Endothelial cell of umbilical vein (primary cell): ENCODE results near the gene PARN. TPM values are rescaled to one million over a fixed set of nuclear protein-coding genes. Genes with fewer than 3 reads are reported as not detected.

Source experiments
- BruUV-seq: library from RNA; stranded (reverse); fragments of 400-500 nt; replicated peaks from 2 replicates; lab custom pipeline; 2021; lab: Mats Ljungman, UMichigan
- CTCF ChIA-PET: fragments of 300-600, 350-600 bp; sonication (Branson Sonifier 250); formaldehyde crosslinking; loops from one replicate; lab custom pipeline; 2021; ENCODE audit warnings: antibody characterized with exemption, inconsistent platforms; lab: Charles Lee
- POLR2A ChIA-PET: fragments of 300-600, 350-600 bp; sonication (Branson Sonifier 250); formaldehyde crosslinking; loops from one replicate; lab custom pipeline; 2021; ENCODE audit warnings: antibody characterized with exemption, inconsistent platforms; lab: Charles Lee
- DNase-seq: peaks from one replicate; pipeline ENCODE4 v3.0.0-alpha.2; 2011; ENCODE audit warnings: low read depth, low spot score
- FAIRE-seq: peaks from 2 replicates; lab custom pipeline; 2011; peaks lifted over from hg19 to GRCh38; lab: Jason Lieb, UNC
- H2AFZ ChIP-seq: 2 replicates; pipeline ENCODE4 v1.6.0; 2012; ENCODE audit warnings: low read depth, low read length, control low read depth, inconsistent platforms
- H3K27ac ChIP-seq: 2 replicates; pipeline ENCODE4 v1.5.1; 2011; ENCODE audit warnings: low read depth, mild to moderate bottlenecking, control low read depth, low read length, moderate library complexity; ENCODE audit not compliant: insufficient read depth
- H3K27me3 ChIP-seq, 2 experiments: 2 replicates each; pipeline versions ENCODE4 v1.6.0 to v1.6.1; 2011; ENCODE audit warnings: low read length in 2 of 2, mixed read lengths in 1 of 2; ENCODE audit not compliant: control insufficient read depth in 2 of 2, insufficient read depth in 2 of 2
- H3K36me3 ChIP-seq, 2 experiments: 2 replicates in 1 of 2; 3 replicates in 1 of 2; pipeline ENCODE4 v1.5.1; 2011; ENCODE audit warnings: low read length in 2 of 2, mild to moderate bottlenecking in 1 of 2, moderate library complexity in 1 of 2; ENCODE audit not compliant: control insufficient read depth in 2 of 2, insufficient read depth in 2 of 2; ENCODE audit errors: extremely low read depth in 1 of 2
- H3K4me1 ChIP-seq: 3 replicates; pipeline ENCODE4 v1.5.1; 2011; ENCODE audit warnings: mild to moderate bottlenecking, low read length; ENCODE audit not compliant: control insufficient read depth, insufficient read depth; ENCODE audit errors: extremely low read depth
- H3K4me2 ChIP-seq: 2 replicates; pipeline ENCODE4 v1.6.1; 2011; ENCODE audit warnings: low read length, control low read depth, mixed read lengths; ENCODE audit not compliant: insufficient read depth
- H3K4me3 ChIP-seq, 3 experiments: fragments of 200-600 bp in 1 of 3; sonication (generic), shearing (Covaris generic) in 1 of 3; replicated peaks in 1 of 3; 2 replicates each; pipeline ENCODE4 v1.5.1; 2011 to 2016; ENCODE audit warnings: control low read depth in 3 of 3, low read length in 3 of 3, mild to moderate bottlenecking in 2 of 3, inconsistent platforms in 1 of 3, low read depth in 1 of 3, moderate library complexity in 1 of 3; ENCODE audit not compliant: insufficient read depth in 1 of 3
- H3K79me2 ChIP-seq: 2 replicates; pipeline ENCODE4 v1.6.0; 2012; ENCODE audit warnings: low read length, inconsistent platforms; ENCODE audit not compliant: control insufficient read depth, insufficient read depth
- H3K9ac ChIP-seq: replicated peaks from 2 replicates; pipeline ENCODE3; 2011; ENCODE audit warnings: low read length, control low read depth; ENCODE audit not compliant: insufficient read depth; ENCODE audit errors: extremely low read depth
- H3K9me1 ChIP-seq: replicated peaks from 3 replicates; pipeline ENCODE4 v1.6.0; 2011; ENCODE audit warnings: mild to moderate bottlenecking, low read length; ENCODE audit not compliant: control insufficient read depth, insufficient read depth; ENCODE audit errors: extremely low read depth
- H3K9me3 ChIP-seq: replicated peaks from 2 replicates; pipeline ENCODE4 v1.5.1; 2012; ENCODE audit warnings: low read length, inconsistent platforms; ENCODE audit not compliant: control insufficient read depth, insufficient read depth
- H4K20me1 ChIP-seq: replicated peaks from 2 replicates; pipeline ENCODE3; 2011; ENCODE audit warnings: mild to moderate bottlenecking, low read length; ENCODE audit not compliant: control insufficient read depth, insufficient read depth; ENCODE audit errors: extremely low read depth
- CTCF ChIP-seq, 2 donors: IDR thresholded peaks; 1 replicate in 1 of 2; 2 replicates in 1 of 2; pipeline ENCODE4 v1.5.1; 2011; ENCODE audit warnings: low read length in 2 of 2, mild to moderate bottlenecking in 2 of 2, moderate library complexity in 2 of 2, control low read depth in 1 of 2, inconsistent platforms in 1 of 2, low read depth in 1 of 2; ENCODE audit not compliant: insufficient read depth in 1 of 2; ENCODE audit errors: extremely low read depth in 1 of 2
- EZH2 ChIP-seq: IDR thresholded peaks from 2 replicates; pipeline ENCODE4 v1.6.1; 2012; ENCODE audit warnings: borderline replicate concordance, low read depth, mild to moderate bottlenecking, moderate library complexity, low read length, inconsistent platforms; ENCODE audit not compliant: severe bottlenecking
- FOS ChIP-seq: IDR thresholded peaks from 2 replicates; pipeline ENCODE4 v1.6.1; 2011; ENCODE audit warnings: mild to moderate bottlenecking, low read length, moderate library complexity, borderline replicate concordance; ENCODE audit not compliant: insufficient read depth
- GATA2 ChIP-seq: IDR thresholded peaks from 2 replicates; pipeline ENCODE4 v1.7.0; 2011; ENCODE audit warnings: low read depth, mild to moderate bottlenecking, moderate library complexity, mixed read lengths, low read length; ENCODE audit not compliant: insufficient read length, insufficient read depth
- JUN ChIP-seq: IDR thresholded peaks from 2 replicates; pipeline ENCODE4 v1.6.1; 2011; ENCODE audit warnings: borderline replicate concordance, low read depth; ENCODE audit not compliant: insufficient read length, insufficient read depth
- MAX ChIP-seq: IDR thresholded peaks from 2 replicates; pipeline ENCODE4 v1.6.1; 2011; ENCODE audit not compliant: insufficient read depth, insufficient read length
- MYC ChIP-seq: IDR thresholded peaks from one replicate; pipeline ENCODE4 v1.6.1; 2011; ENCODE audit warnings: mild to moderate bottlenecking, low read depth, low read length
- POLR2A ChIP-seq: IDR thresholded peaks from 2 replicates; pipeline ENCODE4 v1.6.1; 2012; ENCODE audit warnings: low read depth, mild to moderate bottlenecking, control low read depth, low read length
- POLR2AphosphoS5 ChIP-seq: IDR thresholded peaks from 2 replicates; pipeline ENCODE4 v1.6.1; 2012; ENCODE audit warnings: low read depth, mild to moderate bottlenecking, control low read depth, low read length, moderate library complexity; ENCODE audit not compliant: insufficient read depth
- dilution Hi-C: fragments of 300-500 bp; cut with MboI; formaldehyde crosslinking; loops from one replicate; pipeline ENCODE4 v1.15.0; 2019; ENCODE audit warnings: low sequenced_read_pairs; ENCODE audit not compliant: extremely low pct_ligation_motif_present
- intact Hi-C: fragments of 100-400 bp; cut with micrococcal nuclease; formaldehyde crosslinking; loops from one replicate; pipeline ENCODE4 v1.10.0; 2022
- polyA plus RNA-seq, 4 experiments: library from polyadenylated mRNA; depleted of rRNA in 3 of 4; stranded (reverse) in 3 of 4; unstranded in 1 of 4; fragments of >200 nt; gene quantifications; 2 replicates each; pipeline versions ENCODE4 v1.2.1 to v1.2.3, GENCODE V29; 2011 to 2012; ENCODE audit warnings: missing spikeins in 1 of 4
- total RNA-seq: library from RNA; stranded (reverse); gene quantifications from 2 replicates; pipeline ENCODE4 v1.2.3, GENCODE V29; 2021

Gene PARN
- total and polyA plus RNA-seq, 2 donors (not counting 3 experiments of a cell fraction or from before 2014, with no cell fraction given) = 16.9 to 24.6 TPM

GRCh38 chr16:14464192-14464591 lies 165.9 kb downstream of the PARN start:
- Histone ChIP-seq H2AFZ (no peak overlapping the region), H3K9me3 (no peaks in the 10 kb centered on the region), H3K79me2 (no peaks in the 10 kb centered on the region), H3K27ac (no peak overlapping the region), H3K4me2 (no peak overlapping the region), H3K9me1 (no peaks in the 10 kb centered on the region), H3K4me1 (peaks cover 7% of the 10 kb centered on the region), H3K36me3 (no peaks in the 10 kb centered on the region), H3K4me3 (no peak overlapping the region), H4K20me1 (no peaks in the 10 kb centered on the region), H3K9ac (no peak overlapping the region), H3K27me3 (no peaks in the 10 kb centered on the region)
- dilution Hi-C loops = no loop called here
- ChIA-PET POLR2A (no interaction called here), CTCF (no interaction called here)
- no TSS peak for BruUV-seq
- TF ChIP-seq FOS (no peak), POLR2A (no peak), GATA2 (no peak), JUN (no peak), EZH2 (no peak), MYC (no peak), CTCF (IDR thresholded peaks at IDR 0.05; ENCODE audit: extremely low read depth in 1 of 2, insufficient read depth in 1 of 2, low read depth in 1 of 2, low read length in 2 of 2) (no peak), MAX (no peak), POLR2AphosphoS5 (no peak)
- DNase-seq (no peak), FAIRE-seq (no peak)
- intact Hi-C loops = no loop called here
